KMS-11 (cell line): Measurements from ENCODE around the gene ZNF777.

Source experiments
- H2AFZ ChIP-seq: fragments of 200-600 bp; sonication (generic); 2 replicates; pipeline ENCODE4 v1.6.1; 2016; ENCODE audit warnings: antibody characterized with exemption, mixed run types, low read depth
- H3K27ac ChIP-seq: fragments of 200-600 bp; sonication (generic); 2 replicates; pipeline ENCODE4 v1.6.1; 2016; ENCODE audit warnings: mild to moderate bottlenecking, mixed run types
- H3K27me3 ChIP-seq: fragments of 200-600 bp; sonication (generic); 2 replicates; pipeline ENCODE4 v1.6.1; 2017; ENCODE audit warnings: mild to moderate bottlenecking, low read depth, mixed run types, moderate library complexity; ENCODE audit not compliant: insufficient read depth
- H3K36me3 ChIP-seq: fragments of 200-600 bp; sonication (generic); 2 replicates; pipeline ENCODE4 v1.6.1; 2017; ENCODE audit warnings: mild to moderate bottlenecking, mixed run types; ENCODE audit not compliant: insufficient read depth
- H3K4me1 ChIP-seq: fragments of 200-600 bp; sonication (generic); 2 replicates; pipeline ENCODE4 v1.6.1; 2016; ENCODE audit warnings: mild to moderate bottlenecking, low read depth, mixed run types; ENCODE audit not compliant: poor library complexity, severe bottlenecking
- H3K4me2 ChIP-seq: fragments of 200-600 bp; sonication (generic); 2 replicates; pipeline ENCODE4 v1.7.0; 2016; ENCODE audit warnings: mild to moderate bottlenecking, mixed run types
- H3K4me3 ChIP-seq: fragments of 200-600 bp; sonication (generic); IDR thresholded peaks from 2 replicates; pipeline ENCODE4 v1.6.1; 2017; ENCODE audit warnings: low read depth, low read length, mixed read lengths; ENCODE audit not compliant: insufficient read depth
- H3K79me2 ChIP-seq: fragments of 200-600 bp; sonication (generic); 2 replicates; pipeline ENCODE4 v1.6.1; 2016; ENCODE audit warnings: low read depth, mixed run types; ENCODE audit not compliant: insufficient read depth
- H3K9ac ChIP-seq: fragments of 200-600 bp; sonication (generic); 2 replicates; pipeline ENCODE4 v1.6.1; 2016; ENCODE audit warnings: mild to moderate bottlenecking, mixed run types
- H4K20me1 ChIP-seq: fragments of 200-600 bp; sonication (generic); 2 replicates; pipeline ENCODE4 v1.6.1; 2016; ENCODE audit warnings: mild to moderate bottlenecking, mixed run types; ENCODE audit not compliant: insufficient read depth
- TF ChIP-seq, protein P1 (sequence below): fragments of 200-600 bp; sonication (generic); conservative IDR thresholded peaks from 2 replicates; pipeline ENCODE4 v1.6.1; 2017; ENCODE audit warnings: low read depth, mild to moderate bottlenecking, antibody characterized with exemption, low read length, moderate library complexity, mixed read lengths

ZNF777 gene

DNA sequence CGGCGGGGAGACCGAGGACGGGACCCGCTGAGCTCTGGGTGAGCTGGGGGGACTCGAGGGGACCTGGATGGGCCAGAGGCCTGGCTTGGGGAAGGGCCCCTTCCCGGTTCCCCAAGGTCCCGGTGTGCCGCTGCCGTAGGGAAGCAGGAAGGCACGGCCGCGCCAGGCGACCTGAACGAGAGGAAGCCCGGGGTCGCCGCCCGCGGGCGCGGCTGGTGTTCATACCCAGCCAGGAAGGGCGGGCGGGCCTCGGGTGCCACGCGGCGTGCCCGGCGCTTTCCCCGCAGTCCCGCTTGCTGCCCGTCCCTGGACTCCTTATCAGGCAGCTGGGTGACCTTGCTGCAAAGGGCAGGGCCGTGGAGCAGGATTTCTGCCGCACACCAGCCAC, 38.0 kb downstream of the ZNF777 start:
- H4K20me1 ChIP-seq, result no peaks in the 10 kb centered on the region
- no peak overlapping the region for H3K9ac ChIP-seq
- no peak overlapping the region for H3K27ac ChIP-seq
- H3K4me3 ChIP-seq, result no peak overlapping the region
- no peaks in the 10 kb centered on the region for H3K79me2 ChIP-seq
- TF ChIP-seq, protein P1, sequence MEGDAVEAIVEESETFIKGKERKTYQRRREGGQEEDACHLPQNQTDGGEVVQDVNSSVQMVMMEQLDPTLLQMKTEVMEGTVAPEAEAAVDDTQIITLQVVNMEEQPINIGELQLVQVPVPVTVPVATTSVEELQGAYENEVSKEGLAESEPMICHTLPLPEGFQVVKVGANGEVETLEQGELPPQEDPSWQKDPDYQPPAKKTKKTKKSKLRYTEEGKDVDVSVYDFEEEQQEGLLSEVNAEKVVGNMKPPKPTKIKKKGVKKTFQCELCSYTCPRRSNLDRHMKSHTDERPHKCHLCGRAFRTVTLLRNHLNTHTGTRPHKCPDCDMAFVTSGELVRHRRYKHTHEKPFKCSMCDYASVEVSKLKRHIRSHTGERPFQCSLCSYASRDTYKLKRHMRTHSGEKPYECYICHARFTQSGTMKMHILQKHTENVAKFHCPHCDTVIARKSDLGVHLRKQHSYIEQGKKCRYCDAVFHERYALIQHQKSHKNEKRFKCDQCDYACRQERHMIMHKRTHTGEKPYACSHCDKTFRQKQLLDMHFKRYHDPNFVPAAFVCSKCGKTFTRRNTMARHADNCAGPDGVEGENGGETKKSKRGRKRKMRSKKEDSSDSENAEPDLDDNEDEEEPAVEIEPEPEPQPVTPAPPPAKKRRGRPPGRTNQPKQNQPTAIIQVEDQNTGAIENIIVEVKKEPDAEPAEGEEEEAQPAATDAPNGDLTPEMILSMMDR, result no peak
- peak overlapping the region; percentile 58; the same call in 1 of the 2 replicates for H2AFZ ChIP-seq
- no peaks in the 10 kb centered on the region for H3K27me3 ChIP-seq
- 0 out of 2 replicates have a peak overlapping the region, but pooled peaks have one; percentile 8 for H3K4me2 ChIP-seq
- H3K4me1 ChIP-seq, result no peaks in the 10 kb centered on the region
- no peaks in the 10 kb centered on the region for H3K36me3 ChIP-seq

DNA sequence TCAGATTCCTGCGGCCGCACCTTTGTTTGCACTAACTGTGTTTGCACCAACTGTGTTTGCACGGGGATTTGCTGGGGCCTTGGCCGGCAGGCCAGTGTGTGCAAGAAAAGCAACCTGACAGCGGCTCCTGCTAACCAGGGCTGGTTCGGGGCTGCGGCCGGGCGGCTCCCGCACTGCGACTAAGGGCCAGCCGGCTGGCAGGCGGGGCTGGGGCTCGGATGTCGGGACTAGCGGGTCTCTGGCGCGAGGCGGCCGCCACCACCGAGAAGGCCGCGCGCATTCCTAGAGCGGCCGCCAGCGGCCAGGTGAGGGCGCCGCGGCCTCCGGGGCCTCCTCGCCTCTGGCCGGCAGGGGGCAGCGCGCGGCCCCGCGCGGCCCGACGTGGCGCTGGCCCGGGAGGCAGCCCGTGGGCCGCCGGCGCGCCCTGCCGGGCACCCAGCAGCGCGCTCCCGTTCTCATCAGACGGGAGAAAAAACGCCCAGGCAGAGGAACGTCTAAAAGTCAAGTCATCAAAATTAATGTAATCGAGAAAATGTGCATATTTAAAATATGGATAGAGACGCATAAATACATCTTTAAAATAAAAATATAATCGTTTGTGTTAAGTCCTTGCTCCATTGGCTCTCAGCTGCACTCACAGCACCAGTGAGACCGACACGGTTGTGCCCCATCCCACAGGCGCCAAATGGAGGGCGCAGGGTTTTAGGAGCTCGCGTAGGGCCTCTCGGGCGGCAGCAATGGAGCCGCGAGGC, 38.5 kb downstream of the ZNF777 start:
- Histone ChIP-seq H3K4me3 (no peak overlapping the region), H3K79me2 (no peaks in the 10 kb centered on the region), H4K20me1 (no peaks in the 10 kb centered on the region), H3K36me3 (no peaks in the 10 kb centered on the region), H3K4me2 (peak overlapping the region; percentile 82), H3K4me1 (no peaks in the 10 kb centered on the region), H3K27ac (no peak overlapping the region), H3K27me3 (no peaks in the 10 kb centered on the region), H2AFZ (peak overlapping the region; percentile 100), H3K9ac (peak overlapping the region; percentile 39; the same call in 1 of the 2 replicates)
- TF ChIP-seq, protein P1, result peak; percentile 59

DNA sequence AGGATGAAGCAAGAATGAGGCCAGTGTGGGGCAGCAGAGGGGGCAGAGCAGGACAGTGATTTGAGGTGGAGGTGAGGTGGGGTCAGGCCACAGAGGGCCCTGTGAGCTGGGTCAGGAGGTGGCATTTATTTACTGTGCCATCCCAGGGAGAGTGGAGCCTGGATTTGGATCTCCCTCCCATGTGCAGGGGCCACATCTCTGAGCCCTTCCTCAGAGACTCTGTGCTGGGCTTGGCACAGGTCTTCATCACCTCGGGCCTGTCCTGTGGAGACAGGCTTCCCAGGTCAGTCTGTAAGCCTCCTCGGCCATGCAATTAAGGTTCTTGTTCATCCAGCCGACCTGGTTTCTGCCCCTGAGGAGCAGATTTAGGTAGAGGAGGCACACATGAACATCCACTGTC, 40.9 kb downstream of the ZNF777 start:
- Histone ChIP-seq H3K4me1 (no peaks in the 10 kb centered on the region), H3K9ac (no peak overlapping the region), H4K20me1 (no peaks in the 10 kb centered on the region), H3K36me3 (no peaks in the 10 kb centered on the region), H3K27ac (no peak overlapping the region), H3K79me2 (no peaks in the 10 kb centered on the region), H3K4me2 (no peak overlapping the region), H3K4me3 (no peak overlapping the region), H3K27me3 (no peaks in the 10 kb centered on the region), H2AFZ (no peak overlapping the region)
- TF ChIP-seq, protein P1, result no peak

DNA sequence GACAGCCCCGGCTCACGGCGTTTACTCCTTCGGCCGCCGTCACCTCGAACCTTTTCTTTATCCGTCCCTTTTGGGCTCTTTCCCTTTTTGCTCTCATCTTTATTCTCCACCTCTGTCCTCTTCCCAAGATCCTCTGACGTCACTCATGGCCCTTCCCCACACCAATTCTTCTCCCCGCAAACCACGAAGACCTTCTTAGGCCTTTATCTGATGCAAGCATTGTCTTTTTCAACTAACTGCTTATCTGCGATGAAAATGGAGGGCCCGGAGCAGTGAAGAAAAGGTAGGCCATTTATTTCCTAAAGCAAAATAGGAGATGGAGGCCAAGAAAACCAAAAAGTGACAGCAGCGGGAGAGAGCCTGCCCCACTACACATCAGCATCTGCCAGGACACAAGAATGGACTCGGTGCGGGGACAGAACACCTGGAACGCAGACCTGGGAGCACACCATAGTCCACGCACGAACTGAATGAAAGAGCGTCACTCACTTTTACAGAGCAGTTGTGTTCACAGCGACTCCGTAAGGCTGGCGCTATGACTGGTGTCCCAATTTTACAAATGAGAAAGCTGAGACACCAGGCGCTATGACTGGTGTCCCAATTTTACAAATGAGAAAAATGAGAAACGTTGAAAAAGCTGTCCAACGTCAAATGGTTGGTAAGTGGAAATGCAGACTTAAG, 45.3 kb downstream of the ZNF777 start:
- no peak overlapping the region for H3K4me2 ChIP-seq
- H3K9ac ChIP-seq, result no peak overlapping the region
- H2AFZ ChIP-seq, result no peak overlapping the region
- H3K27me3 ChIP-seq, result no peaks in the 10 kb centered on the region
- TF ChIP-seq, protein P1, result no peak
- H3K4me1 ChIP-seq, result no peaks in the 10 kb centered on the region
- no peak overlapping the region for H3K27ac ChIP-seq
- H3K79me2 ChIP-seq, result no peaks in the 10 kb centered on the region
- H3K36me3 ChIP-seq, result no peaks in the 10 kb centered on the region
- H3K4me3 ChIP-seq, result no peak overlapping the region
- no peaks in the 10 kb centered on the region for H4K20me1 ChIP-seq
